GM13976 (cell line): ENCODE measurements around the gene KRT28.

Experiments used
- DNase-seq: peaks from one replicate; pipeline ENCODE4 v3.0.0; 2012; ENCODE audit warnings: low spot score
- CTCF ChIP-seq: IDR thresholded peaks from 2 replicates; pipeline ENCODE4 v1.5.1; 2012; ENCODE audit warnings: borderline replicate concordance, mild to moderate bottlenecking; ENCODE audit not compliant: insufficient read depth; ENCODE audit errors: extremely low read depth, missing control alignments, control extremely low read depth
- in situ Hi-C: fragments of 300-500 bp; cut with MboI; formaldehyde crosslinking; loops from one replicate; pipeline ENCODE4 v1.12.0; 2022; ENCODE audit warnings: low sequenced_read_pairs, mixed read lengths, inconsistent platforms; ENCODE audit not compliant: unreplicated experiment

Gene KRT28

GRCh38 chr17:40800381-40800780 lies 622 bp upstream of the KRT28 start:
- DNase-seq, result no peak
- TF ChIP-seq CTCF, result no peak
- in situ Hi-C loops, result no loop called here

GRCh38 chr17:40796846-40797245 lies 2.9 kb downstream of the KRT28 start:
- in situ Hi-C loops, result loop anchor here (10.0 kb wide), 1 partner anchor 172 kb away; no protein-coding TSS in a partner anchor
- DNase-seq, result no peak

GRCh38 chr17:40795019-40795667 lies 4.6 kb downstream of the KRT28 start:
- no peak for TF ChIP-seq CTCF
- DNase-seq, result no peak
- in situ Hi-C loops, result loop anchor here (10.0 kb wide), 1 partner anchor 170 kb away; no protein-coding TSS in a partner anchor

More at GRCh38 chr17:40796846-40797245, 2.9 kb downstream of the KRT28 start:
- no peak for TF ChIP-seq CTCF

- DNase-seq, result no peak
- in situ Hi-C loops, result loop anchor here (10.0 kb wide), 1 partner anchor 170 kb away; no protein-coding TSS in a partner anchor
- TF ChIP-seq CTCF, result no peak
These were observed 5.3 kb downstream of the KRT28 start for GRCh38 chr17:40794466-40794865.

- DNase-seq, result no peak
- TF ChIP-seq CTCF, result no peak
These were observed 5.9 kb downstream of the KRT28 start for GRCh38 chr17:40793832-40794231.

GRCh38 chr17:40791787-40792436 lies 7.8 kb downstream of the KRT28 start:
- in situ Hi-C loops, result loop anchor here (10.0 kb wide), 1 partner anchor 167 kb away; no protein-coding TSS in a partner anchor
- no peak for TF ChIP-seq CTCF
- no peak for DNase-seq

More at GRCh38 chr17:40793832-40794231, 5.9 kb downstream of the KRT28 start:
- in situ Hi-C loops, result loop anchor here (10.0 kb wide), 1 partner anchor 169 kb away; no protein-coding TSS in a partner anchor
